Panc1 (cell line): ENCODE data around the gene CDC5L.

Source experiments
- CTCF ChIP-seq: fragments of 450-650 bp; IDR thresholded peaks from 2 replicates; pipeline ENCODE4 v1.5.1; 2017; ENCODE audit warnings: mild to moderate bottlenecking
- POLR2AphosphoS5 ChIP-seq: IDR thresholded peaks from 2 replicates; pipeline ENCODE4 v1.6.1; 2012; ENCODE audit warnings: mild to moderate bottlenecking, low read depth, low read length, moderate library complexity
- REST ChIP-seq, 2 experiments: IDR thresholded peaks; 2 replicates each; pipeline ENCODE4 v1.6.1; 2011 to 2012; ENCODE audit warnings: low read depth in 2 of 2, control low read depth in 1 of 2, low read length in 1 of 2, mild to moderate bottlenecking in 1 of 2, moderate library complexity in 1 of 2; ENCODE audit not compliant: insufficient read depth in 1 of 2
- SIN3A ChIP-seq: IDR thresholded peaks from 2 replicates; pipeline ENCODE4 v1.6.1; 2012; ENCODE audit warnings: low read depth, mild to moderate bottlenecking, low read length, moderate library complexity, borderline replicate concordance; ENCODE audit not compliant: insufficient read depth
- TCF7L2 ChIP-seq: IDR thresholded peaks from 2 replicates; pipeline ENCODE4 v1.6.1; 2011; ENCODE audit warnings: mild to moderate bottlenecking, low read depth, low read length, inconsistent platforms

GRCh38 chr6:44339763-44340625 is 47.5 kb upstream of the CDC5L start:
- TF ChIP-seq CTCF, result no peak
- no peak for TF ChIP-seq REST (IDR thresholded peaks at IDR 0.05; ENCODE audit: insufficient read depth in 1 of 2, low read depth in 2 of 2, low read length in 1 of 2)
- no peak for TF ChIP-seq TCF7L2
- no peak for TF ChIP-seq POLR2AphosphoS5
- TF ChIP-seq SIN3A, result no peak
